HG03558 (cell line): ENCODE results near the gene CFAP251.

ENCODE experiments used
- ATAC-seq: cut with Tn5 transposase; IDR thresholded peaks from one replicate; pipeline ENCODE4 v1.9.1; 2021; ENCODE audit warnings: moderate number of reproducible peaks; ENCODE audit not compliant: unreplicated experiment; ENCODE audit errors: extremely low read depth

The CFAP251 gene

GRCh38 chr12:121943926-121944325 lies 25.5 kb downstream of the CFAP251 start:
- ATAC-seq: no peak

- no peak for ATAC-seq
Observed at GRCh38 chr12:121946313-121947025, 28.1 kb downstream of the CFAP251 start.

DNA sequence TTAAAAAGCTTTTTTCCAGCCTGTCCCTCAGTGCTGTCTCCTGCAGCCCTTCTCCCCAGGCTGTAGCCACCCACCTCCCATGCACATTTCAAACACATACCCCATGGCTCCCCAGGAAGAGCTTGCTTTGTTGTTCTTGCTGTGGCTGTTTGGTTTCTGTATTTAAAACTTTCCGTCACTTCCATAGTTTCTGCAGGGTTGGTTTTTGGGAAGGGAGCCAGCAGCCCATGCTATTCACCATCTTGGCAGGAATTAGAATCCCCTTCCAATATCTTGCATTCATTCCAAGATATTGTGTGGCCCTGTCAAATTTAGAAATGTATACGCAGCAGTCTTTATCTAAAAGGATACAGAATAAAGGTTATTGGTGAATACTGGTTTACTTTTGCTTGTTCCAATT lies 29.6 kb downstream of the CFAP251 start:
- no peak for ATAC-seq

- ATAC-seq: no peak
Observed at GRCh38 chr12:121949648-121950397, 31.4 kb downstream of the CFAP251 start.

DNA sequence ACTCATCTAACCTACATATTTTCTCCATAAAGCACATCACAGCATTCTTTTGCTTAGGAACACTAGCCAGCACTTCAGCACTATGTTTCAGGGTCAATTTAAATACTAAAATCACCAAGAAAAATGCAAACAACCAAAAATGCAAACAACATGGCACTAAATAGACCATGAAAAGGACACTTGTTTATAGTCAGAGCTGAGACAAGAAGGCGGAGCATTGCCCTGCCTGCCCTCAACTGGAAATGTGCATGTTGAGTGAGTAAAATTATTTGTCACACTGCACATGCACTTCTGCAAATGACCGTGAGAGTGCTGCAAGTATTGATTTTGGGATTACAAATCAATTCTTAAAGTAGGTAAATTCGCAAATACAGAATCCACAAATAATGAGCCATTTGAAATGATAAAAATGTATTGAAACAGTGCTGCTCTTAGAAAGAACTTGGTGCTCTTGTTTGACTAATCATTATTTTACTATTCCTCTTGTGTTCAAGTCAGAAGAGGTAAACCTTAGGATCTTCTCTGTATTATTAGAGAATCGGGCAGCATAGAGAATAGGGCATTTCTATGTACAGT lies 34.8 kb downstream of the CFAP251 start:
- no peak for ATAC-seq

- no peak for ATAC-seq
Observed at GRCh38 chr12:121953695-121954094, 35.3 kb downstream of the CFAP251 start.

- ATAC-seq: no peak
Observed at GRCh38 chr12:121955258-121956237, 37.2 kb downstream of the CFAP251 start.

GRCh38 chr12:121957861-121958515 lies 39.6 kb downstream of the CFAP251 start:
- no peak for ATAC-seq

GRCh38 chr12:121958541-121959240 lies 40.3 kb downstream of the CFAP251 start:
- no peak for ATAC-seq

DNA sequence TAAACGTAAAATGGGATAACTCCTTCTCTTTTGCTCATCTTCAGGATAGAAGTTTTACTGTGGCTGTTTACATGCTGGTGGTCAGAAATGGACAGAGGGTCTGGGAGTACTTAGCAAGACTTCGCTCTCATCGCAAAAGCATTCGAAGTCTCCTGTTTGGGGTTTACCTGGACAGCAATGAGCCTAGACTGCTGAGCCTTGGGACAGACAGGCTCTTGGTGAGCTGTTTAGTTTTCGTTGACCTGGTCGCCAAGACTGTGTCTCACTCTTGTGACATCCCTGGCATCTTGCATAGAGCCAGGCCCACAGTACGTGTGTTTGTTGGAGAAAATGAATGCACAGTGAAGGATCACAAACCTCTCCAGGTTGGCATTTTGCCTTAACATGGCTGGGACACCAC lies 42.1 kb downstream of the CFAP251 start:
- ATAC-seq: no peak

DNA sequence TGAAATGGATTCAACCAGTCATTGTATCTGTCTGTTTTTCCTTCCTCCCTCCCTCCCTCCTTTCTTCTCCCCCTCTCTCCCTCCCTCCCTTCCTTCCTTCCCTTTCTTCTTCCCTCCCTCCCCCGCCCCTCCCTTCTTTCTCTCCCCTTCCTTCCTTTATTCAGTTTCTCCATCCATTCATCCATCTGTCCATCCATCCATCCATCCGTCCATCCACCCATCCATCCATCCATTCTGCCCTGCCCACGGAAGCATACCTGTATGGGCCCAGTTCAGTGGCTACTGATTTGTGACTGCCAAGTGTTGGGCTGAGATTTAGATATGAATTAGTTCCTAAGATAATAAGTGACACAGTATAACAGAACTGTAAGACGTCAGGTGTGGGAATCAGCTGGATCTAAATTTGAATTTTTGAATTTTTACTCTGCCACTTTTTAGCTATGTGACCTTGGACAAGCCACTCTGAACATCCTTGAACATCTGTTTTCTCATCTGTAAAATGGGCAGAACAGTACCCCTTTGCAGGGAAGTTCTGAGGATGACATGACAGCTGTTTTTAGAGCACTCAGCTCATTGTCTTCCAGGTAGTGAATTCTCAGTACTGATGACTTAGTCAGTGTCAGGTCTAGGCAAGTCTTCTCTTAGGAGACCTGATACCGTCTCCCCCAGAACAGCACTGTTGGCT lies 42.9 kb downstream of the CFAP251 start:
- no peak for ATAC-seq

- ATAC-seq: no peak
Observed at GRCh38 chr12:121963341-121964018, 45.1 kb downstream of the CFAP251 start.

- no peak for ATAC-seq
Observed at GRCh38 chr12:121964813-121965643, 46.6 kb downstream of the CFAP251 start.

- ATAC-seq: no peak
Observed at GRCh38 chr12:121966959-121967358, 48.6 kb downstream of the CFAP251 start.

DNA sequence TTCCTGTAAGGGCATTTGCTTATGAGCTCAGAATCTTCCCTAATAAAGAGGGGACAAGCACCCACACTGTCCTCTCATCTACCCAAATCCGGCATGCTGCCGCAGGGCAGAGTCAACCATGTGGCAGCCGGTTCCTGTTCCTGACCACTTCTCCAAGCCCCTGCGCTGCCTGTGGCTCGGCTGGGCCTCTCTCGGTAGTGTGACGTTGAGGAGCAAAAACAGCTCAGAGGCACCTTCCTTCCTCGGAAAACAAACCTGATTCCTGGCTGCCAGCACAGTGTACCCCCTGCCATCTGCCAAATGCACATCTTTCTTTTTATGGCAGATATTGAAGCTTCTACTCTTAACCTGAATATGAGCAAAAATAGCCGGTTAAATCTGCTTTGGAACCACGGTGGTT lies 50.5 kb downstream of the CFAP251 start:
- no peak for ATAC-seq

- no peak for ATAC-seq
Observed at GRCh38 chr12:121969726-121970125, 51.3 kb downstream of the CFAP251 start.

DNA sequence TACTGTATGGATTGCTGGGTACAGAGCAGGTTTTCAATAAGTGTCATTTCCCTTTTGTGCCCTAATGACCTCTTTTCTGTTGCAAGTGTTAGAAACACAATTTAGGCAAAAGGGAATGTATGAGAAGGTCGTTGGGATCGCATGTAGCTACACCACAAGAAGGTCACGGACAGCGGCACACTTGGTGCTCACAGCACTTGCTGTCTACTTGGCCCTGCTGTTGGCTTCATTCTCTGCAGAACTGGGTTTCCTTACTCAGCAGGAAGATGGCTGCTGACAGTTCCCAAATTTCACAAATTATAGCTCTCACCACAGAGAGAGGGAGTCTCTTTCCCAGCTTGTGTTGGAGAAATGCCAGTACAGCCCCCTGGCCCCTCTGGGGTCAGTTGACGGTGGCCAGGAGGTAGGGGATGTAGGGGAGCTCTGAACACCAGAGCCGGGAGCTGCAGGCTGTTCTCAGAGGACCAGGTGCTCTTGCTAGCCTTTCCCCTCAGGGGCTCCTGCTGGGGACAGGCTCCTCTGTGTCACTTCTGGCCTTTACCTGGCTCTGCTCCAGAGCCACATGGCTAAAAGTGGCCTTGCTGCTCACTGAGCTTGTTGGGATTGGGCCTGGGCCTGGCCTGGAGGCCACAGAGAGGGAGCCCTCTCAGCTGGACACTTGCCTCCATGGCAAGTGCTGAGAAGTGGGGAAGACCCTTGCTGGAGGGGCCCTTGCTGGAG lies 52.3 kb downstream of the CFAP251 start:
- no peak for ATAC-seq
